ENCODE results near the gene ADARB2.

Gene ADARB2

DNA sequence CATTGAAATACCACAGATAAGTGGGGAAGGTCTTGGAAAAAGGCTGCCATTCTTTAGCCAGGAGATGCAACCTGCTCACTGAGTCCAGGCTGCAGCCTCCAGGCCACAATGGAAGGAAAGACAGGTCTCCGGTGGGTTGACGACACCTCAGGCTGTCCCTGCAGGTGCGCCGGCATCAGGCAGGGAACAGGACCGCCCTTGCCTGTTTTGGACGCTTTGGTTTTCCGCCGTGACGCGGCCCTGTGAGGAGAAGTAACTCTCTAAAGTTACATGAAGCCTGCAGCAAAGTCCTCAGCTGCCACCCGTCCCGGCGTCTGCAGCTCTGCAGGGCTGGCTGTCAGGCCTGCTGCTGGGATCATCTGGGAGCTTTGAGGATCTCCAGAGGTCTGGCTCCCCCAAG, 534.1 kb downstream of the ADARB2 start:
- DNase-seq (ENCODE audit: low read depth) = no peak

DNA sequence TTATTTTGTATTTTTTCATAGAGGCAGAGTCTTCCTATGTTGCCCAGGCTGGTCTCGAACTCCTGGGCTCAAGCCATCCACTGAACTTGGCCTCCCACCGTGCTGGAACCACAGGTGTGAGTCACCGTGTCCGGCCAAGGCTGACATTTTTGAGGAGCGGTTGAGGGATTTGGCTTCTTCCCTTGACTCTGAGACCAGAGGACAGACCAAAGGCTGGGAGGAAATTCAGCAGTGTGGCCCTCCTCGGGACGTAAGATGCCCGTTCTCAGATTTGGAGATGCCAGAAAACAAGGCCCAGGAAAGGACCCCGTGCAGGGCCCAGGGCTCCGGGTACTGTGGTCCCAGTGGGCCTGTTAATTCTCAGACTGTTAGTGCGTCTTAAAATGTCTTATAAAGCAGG, 535.0 kb downstream of the ADARB2 start:
- DNase-seq (ENCODE audit: low read depth) = no peak

DNA sequence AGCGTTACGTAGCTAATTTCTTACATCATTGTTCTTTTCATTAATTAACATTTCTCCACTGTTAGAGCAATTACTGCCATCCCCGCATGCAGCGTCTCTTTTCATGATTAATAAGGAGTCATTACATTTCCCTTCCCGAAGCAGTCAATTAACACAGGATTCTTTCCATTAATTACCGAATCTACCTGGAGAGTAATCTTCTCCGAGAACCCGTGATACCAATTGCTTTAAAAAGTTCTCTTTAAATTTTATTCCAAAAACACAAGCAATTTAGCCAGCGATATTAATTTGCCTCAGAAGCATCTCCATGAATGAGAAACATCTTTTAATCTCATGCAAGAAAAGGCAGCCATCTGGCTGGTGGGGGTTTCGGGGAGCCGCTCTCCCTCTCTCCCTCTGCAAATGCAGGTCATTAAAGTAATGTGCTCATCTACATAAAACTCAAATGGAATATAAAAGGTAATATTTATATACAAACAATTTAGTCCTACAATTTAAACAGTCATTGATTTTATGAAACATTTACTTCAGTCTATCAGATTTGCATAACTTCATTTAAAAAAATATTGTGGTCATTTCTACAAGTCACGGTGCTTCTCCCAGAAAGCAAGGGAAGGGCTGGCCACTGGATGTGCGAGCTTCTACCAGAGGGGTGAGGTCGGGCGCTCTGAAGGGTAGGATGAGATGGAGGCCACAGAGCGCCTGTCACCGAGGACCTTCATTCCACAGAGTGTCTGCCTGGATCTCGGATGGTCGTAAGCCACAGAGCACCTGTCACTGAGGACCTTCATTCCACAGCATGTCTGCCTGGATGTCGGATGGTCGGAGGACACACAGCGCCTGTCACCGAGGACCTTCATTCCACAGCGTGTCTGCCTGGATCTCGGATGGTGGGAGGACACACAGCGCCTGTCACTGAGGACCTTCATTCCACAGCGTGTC, 536.2 kb downstream of the ADARB2 start:
- DNase-seq (ENCODE audit: low read depth) = no peak

DNA sequence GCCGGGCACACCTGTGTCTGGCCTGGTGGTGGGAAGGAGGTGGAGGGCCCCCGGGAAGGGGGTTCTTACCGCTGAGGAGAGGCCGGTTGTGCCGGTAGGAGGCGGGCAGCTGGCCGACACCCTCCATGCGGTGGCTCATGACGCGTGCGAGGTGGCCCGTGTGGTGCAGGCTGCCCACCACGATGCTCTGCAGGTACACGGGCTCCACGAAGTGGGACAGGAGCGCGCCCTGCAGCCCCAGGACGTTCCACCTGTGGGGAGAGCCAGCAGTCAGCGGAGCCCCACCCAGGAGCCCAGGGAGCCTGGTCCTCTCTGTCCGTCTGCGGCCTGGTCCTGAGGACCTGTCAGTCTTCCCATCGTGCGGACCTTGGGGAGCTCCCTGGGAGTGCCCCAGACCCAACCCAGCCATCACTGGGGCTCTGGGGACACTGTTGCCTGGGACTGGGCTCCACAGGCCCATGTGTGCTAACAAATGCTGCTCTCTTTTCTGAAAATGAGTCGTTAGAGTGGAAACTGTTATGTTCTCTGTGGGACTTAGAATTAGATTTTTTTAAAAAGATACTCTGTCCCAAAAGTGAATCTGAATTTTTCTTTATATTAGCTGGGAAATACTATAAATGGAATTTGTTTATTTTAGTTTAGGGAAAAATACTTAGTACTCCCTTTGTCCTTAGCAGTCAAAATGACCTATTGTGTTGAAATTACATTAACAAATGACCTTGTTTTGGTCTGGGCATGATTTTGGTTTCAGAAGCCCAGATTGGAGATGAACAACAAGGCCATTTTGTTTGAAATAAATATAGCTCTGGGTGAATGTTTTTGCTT, 537.2 kb downstream of the ADARB2 start:
- DNase-seq (ENCODE audit: low read depth) = no peak

DNA sequence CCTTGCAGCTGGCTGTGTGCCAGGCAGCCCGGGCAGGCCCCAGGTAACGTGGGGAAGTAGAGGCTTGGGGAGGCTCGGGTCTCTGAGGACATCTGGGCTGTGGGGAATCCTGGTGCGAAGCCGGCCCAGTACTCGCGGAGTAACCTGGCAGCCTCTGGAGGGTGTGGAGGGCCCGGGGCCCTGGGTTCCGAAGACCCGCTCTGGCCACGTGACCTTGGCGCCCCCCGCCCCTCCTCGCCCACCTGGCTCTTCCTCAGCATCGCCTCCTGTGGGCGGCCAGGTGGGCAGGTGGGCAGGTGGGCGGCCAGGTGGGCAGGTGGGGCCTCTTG, 538.0 kb downstream of the ADARB2 start:
- no peak for DNase-seq (ENCODE audit: low read depth)

DNA sequence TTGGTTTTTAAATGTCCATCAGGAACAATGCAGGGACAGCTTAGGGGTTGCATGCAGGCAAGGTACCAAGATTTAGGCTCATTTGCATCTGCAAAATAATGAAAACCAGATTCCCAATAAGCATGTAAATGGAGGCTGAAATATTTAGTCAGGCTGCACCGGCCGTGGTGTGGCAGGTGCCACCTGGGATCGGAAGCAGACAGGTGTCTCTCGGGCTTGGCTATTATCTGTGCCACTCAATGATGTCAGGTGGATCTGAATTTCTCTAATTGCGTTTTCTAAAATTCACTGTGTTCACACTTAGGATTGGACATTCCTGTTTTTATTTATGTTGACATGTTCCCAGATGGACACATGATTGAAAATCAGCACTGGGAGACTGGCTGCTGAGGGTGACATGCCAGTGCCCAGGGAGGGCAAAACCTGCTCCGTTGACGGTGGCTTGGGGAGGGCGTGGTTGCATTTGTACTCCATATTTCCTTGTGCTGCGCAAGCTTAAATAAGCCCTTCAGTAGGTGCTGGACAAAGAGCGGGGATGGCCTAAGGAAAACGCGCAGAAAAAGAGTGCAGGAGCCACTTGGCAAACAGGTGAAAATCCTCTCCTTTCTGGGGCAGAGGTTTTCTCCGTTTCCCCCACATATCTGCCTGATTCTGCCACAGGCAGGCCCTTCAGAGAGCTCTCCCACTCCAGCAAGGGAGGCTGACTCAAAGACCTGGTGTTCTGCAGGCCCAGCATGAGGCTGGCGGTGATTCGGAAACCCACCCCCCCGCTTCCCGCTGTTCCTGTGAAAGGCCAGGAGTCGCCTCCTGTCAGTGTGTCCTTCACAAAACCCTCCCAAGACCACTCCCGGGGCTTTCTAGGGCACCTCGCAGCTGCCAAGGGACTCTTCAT, 538.6 kb downstream of the ADARB2 start:
- DNase-seq (ENCODE audit: low read depth) = no peak

DNA sequence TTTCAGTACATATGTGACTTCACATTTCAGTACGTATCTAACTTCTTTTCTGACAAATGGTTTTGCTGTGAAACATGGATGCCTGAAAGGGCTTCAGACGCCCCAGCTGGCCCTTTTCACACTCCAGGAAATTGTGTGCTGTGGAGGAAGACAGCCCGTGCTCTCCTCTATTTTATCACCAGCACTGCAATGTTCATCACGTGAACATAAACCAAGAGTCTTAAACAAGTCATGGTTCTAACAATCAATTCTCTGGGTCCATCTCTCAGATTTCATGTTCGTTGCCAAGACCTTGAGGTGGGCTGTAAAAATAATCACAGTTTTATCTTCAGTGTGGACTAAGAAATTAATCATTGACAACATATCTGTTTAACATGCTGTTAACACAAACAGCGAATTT, 539.9 kb downstream of the ADARB2 start:
- no peak for DNase-seq (ENCODE audit: low read depth)

DNA sequence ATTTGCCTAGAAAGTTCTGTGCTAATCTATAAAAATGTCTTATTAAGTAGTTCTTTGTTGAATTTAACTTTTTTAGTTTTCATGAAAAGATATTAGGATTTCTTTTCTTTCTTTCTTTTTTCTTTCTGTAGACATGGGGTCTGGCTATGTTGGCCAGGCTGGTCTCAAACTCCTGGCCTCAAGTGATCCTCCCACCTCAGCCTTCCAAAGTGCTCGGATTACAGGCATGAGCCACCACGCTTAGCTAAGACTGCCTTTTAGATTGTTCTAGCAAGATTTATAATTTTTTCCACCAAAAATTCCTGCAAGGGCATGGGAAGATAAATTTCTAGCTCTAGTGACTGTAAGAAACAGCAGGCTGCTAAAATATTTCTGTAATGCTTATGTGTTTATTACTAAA, 540.7 kb downstream of the ADARB2 start:
- no peak for DNase-seq (ENCODE audit: low read depth)

DNA sequence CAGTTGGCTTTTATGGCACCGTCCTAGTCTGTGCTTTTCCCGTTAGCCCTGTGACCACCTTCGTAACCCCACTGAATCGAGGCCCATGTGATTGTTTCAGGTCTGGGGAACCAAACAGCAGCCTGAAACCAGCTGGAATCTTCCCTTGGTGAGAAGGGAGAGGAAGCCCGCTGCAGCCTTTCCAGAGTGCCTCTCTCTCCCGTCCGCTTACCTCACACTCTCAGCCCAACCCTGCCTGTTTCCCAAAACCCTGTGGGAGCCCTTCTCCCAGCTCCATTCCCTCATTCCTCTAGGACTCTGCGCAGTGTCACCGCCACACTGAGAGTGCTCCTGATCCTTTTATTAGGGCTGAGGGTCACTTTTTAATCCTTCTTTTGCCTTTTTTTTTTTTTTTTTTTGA, 541.5 kb downstream of the ADARB2 start:
- DNase-seq (ENCODE audit: low read depth) = no peak

DNA sequence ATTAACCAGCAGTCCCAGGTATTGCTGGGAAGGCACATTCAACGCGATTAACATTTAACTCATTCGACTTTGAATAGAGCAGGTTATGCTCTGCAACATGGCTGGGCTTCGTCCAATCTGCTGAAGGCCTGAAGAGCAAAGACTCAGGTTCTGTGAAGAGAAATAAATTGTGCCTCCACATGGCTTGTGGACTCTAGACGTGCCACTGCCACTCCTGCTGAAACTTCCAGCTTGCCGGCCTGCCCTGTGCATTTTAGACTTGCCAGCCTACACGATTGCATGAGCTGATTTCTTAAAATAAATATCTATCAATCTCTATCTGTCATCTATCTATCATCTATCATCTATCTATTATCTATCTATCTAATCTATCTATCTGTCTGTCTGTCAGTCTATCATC, 543.2 kb downstream of the ADARB2 start:
- no peak for DNase-seq (ENCODE audit: low read depth)

DNA sequence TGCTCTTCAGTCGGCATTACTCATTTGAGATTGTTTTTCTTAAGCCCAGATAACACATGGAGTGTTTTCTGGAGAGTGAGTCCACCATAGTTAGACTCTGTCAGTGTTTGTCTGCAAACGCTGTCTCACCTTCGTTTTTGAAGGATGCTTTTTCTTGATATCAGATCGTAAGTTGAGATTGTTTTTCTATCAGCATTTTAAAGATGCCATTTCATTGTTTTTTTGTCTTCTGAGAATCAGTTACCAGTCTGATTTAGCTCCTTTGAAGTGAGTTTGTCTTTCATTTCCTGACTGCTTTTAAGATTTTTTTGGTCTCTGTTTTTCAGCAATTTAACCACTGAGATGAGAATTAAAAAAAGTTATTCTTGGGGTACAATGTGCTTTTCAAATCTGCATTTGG, 543.8 kb downstream of the ADARB2 start:
- DNase-seq (ENCODE audit: low read depth) = no peak

DNA sequence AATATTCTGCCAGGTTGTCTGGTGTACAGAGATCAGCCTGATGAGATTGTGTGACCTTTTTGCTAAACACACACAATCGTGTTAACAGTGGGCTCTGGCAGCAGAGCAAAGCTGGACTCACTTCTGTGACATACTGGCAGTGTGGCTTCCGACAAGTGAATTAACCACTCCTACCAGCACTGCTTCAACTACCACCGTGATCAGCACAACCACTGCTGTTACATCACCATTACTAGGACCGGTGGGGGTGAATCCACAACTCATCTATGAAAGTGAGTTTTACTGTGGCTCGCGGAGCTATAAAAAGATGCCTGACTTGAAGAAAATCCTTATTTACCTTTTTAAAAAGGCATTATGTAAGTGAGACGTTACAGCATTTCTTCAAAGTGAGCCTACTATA, 545.6 kb downstream of the ADARB2 start:
- DNase-seq (ENCODE audit: low read depth) = no peak

DNA sequence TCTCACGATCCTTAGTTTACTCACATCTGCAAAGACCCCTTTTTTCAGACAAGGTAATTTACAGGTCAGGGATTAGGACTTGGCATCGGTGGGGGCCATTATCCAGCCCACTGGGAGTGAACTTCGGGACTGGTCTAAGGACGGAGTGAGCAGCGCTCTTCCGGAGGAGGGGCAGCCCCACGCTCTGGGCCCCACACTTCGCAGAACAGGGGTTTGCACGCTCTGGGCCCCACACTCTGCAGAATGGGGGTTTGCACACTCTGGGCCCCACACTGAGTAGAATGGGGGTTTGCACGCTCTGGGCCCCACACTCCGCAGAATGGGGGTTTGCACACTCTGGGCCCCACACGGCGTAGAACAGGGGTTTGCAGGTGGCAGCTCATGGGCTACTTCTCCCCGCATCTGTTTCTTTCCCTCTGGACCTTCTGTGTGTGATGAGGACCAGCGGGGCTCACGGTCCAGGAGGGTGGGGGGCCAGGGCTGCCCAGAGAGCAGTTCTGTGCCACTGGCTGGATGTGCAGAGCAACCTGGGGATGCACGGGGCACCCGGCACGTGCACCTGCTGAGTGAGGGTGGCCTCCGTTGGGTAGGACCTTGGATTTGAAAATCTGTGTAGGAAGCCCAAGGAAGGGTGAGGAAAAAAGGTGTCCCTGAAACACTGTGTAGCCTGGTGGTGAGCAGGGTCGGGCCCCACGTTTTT, 546.4 kb downstream of the ADARB2 start:
- DNase-seq (ENCODE audit: low read depth) = no peak

DNA sequence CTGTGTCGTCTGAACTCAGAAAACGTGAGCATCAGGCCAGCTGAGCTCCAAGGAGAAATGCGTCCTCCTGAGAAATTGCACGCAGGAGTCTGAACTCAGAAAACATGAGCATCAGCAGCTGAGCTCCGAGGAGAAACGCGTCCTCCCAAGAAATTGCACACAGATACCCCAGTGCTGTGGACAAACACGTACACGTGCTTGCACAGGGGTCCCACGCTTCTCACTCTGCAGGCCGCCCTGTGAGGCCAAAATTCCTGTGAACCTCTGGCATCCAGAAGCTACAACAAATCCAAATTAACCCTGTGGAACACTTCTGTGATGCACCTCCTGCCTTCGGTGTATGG, 547.3 kb downstream of the ADARB2 start:
- DNase-seq (ENCODE audit: low read depth) = no peak

DNA sequence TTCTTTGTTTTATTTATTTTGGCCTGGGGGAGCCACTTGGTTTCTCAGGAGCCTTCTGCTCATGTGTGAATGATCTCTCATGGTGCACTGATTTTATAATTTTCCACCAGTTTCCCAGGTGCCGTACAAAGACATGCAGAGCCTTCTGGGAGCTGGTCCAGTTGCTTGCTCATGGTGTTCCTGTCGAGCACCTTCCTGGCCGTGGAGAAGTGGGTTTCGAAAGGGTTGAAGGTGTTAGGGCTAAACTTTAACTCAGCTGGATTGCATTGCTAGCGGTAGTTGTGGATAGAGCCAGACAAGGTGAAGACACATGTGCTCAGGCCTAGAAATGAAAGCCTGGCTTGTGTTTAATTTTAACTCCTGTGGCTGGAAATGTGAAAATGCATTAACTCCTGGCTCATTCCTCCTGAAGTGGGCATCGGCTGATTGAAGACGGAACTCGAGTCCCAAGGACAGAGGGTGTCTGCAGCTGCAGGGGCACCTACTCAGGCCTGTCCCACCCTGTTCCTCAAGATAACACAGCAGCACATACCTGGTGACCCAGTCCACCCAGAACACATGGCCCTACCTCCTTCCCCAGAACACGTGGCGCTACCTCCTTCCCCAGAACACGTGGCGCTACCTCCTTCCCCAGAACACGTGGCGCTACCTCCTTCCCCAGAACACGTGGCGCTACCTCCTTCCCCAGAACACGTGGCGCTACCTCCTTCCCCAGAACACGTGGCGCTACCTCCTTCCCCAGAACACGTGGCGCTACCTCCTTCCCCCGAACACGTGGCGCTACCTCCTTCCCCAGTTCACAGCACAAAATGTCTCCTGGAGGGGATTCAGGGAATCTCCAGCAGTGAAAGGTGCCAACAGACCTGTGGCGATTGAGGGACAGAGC, 547.9 kb downstream of the ADARB2 start:
- DNase-seq (ENCODE audit: low read depth) = no peak

DNA sequence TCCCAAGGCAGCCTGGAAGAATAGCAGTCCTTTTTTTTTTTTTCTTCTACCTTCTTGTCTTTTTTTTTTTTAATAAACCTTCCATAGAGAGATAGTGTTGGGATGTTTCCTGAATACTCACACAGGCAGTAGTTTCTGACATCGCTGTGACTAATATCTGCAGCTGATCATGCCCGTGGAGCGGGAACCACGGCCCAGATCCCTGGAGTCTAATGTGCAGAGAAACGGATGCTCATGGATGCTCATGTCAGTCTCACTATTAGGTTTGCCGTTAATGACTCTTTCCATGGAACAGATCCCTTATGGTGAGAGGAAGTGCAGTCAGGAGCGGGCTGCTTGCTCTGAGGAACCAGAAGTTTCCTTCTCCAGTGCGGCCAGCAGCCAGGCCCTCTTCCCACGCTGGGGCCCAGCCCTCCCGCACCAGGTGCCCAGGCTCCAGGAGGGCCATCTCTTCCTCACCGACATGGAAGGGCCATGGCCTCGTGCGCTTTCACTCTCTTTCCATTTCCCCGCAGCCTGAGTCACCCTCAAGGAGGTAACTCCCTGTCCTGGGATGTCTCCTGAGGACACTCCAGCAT, 548.7 kb downstream of the ADARB2 start:
- DNase-seq (ENCODE audit: low read depth) = no peak

DNA sequence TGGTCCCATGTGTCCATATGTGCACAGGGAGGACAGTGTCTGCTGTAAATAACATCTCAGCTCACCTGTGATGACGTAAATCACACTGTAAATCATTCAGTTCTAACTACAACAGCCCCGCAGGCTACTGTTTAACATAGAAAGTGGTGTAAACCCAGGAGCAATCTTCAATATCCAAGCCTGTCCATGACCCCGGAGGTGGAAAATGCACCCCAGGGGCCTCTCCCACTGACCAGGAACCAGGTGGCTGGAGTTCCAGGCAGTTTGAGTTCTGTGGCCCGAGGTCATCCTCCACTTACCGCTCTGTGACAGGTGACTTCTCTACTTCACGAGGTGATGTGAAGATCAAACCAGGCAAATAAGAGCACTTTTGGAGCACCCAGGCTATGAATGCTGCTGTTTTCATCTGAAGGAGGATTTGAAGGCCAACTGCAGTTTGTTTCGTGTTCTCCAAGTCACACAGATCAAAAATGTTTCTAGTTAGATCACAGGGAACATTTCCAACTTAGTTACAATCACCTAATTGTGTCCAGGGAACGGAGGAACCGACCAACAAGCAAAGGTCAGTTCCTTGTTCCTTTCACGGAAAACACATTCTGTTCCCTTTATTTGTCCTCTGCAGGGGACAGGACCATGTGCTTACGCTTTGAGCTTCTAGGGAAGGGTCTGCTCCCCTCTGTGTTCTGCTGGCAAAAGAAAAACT, 549.3 kb downstream of the ADARB2 start:
- no peak for DNase-seq (ENCODE audit: low read depth)

DNA sequence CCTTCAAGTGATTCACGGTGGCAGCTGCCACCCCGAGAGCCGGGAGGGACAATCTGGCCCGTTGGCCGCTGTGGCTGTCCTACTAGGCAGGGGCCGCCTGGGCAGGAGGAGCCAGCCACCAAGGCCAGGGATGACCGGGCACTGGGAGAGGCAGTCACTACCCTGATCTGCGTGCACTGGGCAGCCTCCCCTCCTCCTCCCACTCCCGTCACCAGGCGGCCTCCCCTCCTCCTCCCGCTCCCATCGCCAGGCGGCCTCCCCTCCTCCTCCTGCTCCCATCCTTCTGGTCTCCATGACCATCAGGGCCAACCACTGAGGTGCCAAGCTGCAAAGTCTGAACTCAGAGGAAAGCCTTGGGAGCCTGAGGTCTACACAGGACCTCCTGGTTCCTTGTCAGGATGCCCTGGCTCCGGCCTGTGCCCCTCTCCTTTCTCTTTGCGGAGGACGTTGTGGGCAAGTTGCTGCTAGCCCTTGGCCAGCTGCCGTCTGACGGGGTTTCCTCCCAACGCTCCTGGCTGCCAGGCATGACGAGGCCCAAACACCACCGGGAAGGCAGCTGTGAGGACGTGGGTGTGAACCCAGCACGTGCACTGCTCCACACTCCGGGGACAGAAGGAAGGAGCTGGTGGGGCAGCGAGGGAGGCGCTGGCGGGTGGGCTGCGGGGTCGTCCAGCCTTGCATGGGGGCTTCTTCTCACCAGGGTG, 550.0 kb downstream of the ADARB2 start:
- DNase-seq (ENCODE audit: low read depth) = no peak

DNA sequence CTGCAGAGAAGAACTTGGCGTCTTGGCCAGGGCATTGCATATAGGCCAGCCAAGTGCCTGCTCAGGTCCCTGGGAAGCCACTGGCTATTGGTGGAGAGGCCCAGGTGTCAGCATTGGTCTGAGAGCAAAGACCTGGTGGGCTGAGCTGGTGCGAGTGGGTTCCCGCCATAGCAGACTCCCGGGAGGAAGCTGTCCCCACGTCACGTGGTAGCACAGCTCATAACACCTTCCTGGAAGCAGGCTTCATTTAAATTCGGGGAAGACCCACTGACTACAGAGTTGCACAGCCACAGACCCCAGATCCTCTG, 550.7 kb downstream of the ADARB2 start:
- no peak for DNase-seq (ENCODE audit: low read depth)
